OCI-LY3 (cell line): ENCODE data around the gene EYA4.

Source experiments
- CTCF ChIP-seq: fragments of 200-600, 300-600 bp; sonication (generic); IDR thresholded peaks from 2 replicates; pipeline ENCODE4 v1.5.1; 2014; ENCODE audit warnings: antibody characterized with exemption, low read length, low read depth
- EZH2phosphoT487 ChIP-seq: fragments of 200-600 bp; shearing (Covaris generic); IDR thresholded peaks from 2 replicates; pipeline ENCODE4 v1.6.1; 2018; ENCODE audit warnings: antibody characterized with exemption, mixed run types, low read depth

DNA sequence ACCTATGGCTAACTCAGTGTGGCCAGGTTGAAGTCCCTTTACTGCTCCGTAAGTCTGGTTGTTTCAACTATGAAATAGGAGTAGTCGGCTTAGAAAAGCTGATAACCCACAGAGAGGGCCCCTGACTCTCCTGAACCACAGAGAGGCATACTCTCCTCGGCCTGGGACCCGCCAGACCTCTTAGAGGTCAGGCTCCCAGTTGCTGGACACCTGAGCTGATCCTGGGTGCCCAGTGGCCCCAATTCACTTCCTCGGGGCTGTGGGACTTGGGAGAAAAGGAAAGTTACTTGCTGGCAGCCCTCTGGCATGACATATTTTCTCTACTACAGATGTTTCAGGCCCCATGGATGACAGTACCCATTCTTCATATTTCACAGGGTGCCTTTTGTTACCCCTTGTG is 34.2 kb upstream of the EYA4 start:
- no peak for TF ChIP-seq CTCF
- no peak for TF ChIP-seq EZH2phosphoT487
